Liver (tissue), 3 donors: ENCODE results near the gene TMEM41A.

ENCODE experiments used
- CTCF ChIP-seq: fragments of 150-350 bp; IDR thresholded peaks from 2 replicates; pipeline ENCODE4 v1.5.1; 2017; ENCODE audit warnings: improper control_type of control experiment, low read depth, low read length; ENCODE audit not compliant: missing input control
- EGR1 ChIP-seq, 2 donors: IDR thresholded peaks; 2 replicates each; pipeline ENCODE4 v1.6.1; 2016 to 2018; ENCODE audit warnings: antibody characterized with exemption in 2 of 2, low read depth in 2 of 2
- HNF4G ChIP-seq: IDR thresholded peaks from 2 replicates; pipeline ENCODE4 v1.6.1; 2016; ENCODE audit warnings: antibody characterized with exemption
- JUND ChIP-seq, 2 donors: IDR thresholded peaks; 2 replicates each; pipeline ENCODE4 v1.6.1; 2016; ENCODE audit warnings: antibody characterized with exemption in 2 of 2
- RAD21 ChIP-seq, 2 donors: IDR thresholded peaks; 2 replicates each; pipeline ENCODE4 v1.6.1; 2016; ENCODE audit warnings: antibody characterized with exemption in 2 of 2, mild to moderate bottlenecking in 2 of 2
- REST ChIP-seq: IDR thresholded peaks from 2 replicates; pipeline ENCODE4 v1.6.1; 2016; ENCODE audit warnings: antibody characterized with exemption, mild to moderate bottlenecking
- SP1 ChIP-seq: IDR thresholded peaks from 2 replicates; pipeline ENCODE4 v1.6.1; 2018; ENCODE audit warnings: antibody characterized with exemption, mild to moderate bottlenecking
- TAF1 ChIP-seq: conservative IDR thresholded peaks from 2 replicates; pipeline ENCODE4 v1.6.1; 2016; ENCODE audit warnings: antibody characterized with exemption, mild to moderate bottlenecking
- YY1 ChIP-seq: IDR thresholded peaks from 2 replicates; pipeline ENCODE4 v1.6.1; 2016; ENCODE audit warnings: antibody characterized with exemption, mild to moderate bottlenecking
- TF ChIP-seq, protein P1 (sequence below): IDR thresholded peaks from 2 replicates; pipeline ENCODE4 v1.6.1; 2016; ENCODE audit warnings: antibody characterized with exemption
- TF ChIP-seq, protein P2 (sequence below): IDR thresholded peaks from 2 replicates; pipeline ENCODE4 v1.6.1; 2016; ENCODE audit warnings: antibody characterized with exemption
- donor health status: healthy.
- donor health status: healthy.

DNA sequence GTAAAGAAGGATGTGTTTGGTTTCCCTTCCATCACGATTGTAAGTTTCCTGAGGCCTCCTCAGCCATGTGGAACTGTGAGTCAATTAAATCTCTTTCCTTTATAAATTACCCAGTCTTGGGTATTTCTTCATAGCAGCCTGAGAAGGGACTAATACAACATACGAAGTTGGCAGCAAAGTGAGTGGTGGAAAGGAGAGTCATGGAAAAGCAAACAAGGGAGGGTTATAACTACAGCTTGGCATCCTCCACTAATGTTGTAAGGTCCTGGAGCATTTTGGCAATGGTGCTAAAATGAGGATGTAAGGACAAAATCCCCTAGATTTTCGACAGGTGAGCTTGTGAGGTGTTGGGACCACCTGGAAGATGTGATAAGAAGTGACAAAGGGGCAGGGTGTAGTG is 5.8 kb upstream of the TMEM41A start:
- no peak for TF ChIP-seq CTCF
- no peak for TF ChIP-seq RAD21 (IDR thresholded peaks at IDR 0.05)
- TF ChIP-seq YY1, result no peak
- TF ChIP-seq, protein P1, sequence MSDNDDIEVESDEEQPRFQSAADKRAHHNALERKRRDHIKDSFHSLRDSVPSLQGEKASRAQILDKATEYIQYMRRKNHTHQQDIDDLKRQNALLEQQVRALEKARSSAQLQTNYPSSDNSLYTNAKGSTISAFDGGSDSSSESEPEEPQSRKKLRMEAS, result no peak
- TF ChIP-seq REST, result no peak
- no peak for TF ChIP-seq TAF1
- TF ChIP-seq SP1, result no peak
- TF ChIP-seq, protein P2, sequence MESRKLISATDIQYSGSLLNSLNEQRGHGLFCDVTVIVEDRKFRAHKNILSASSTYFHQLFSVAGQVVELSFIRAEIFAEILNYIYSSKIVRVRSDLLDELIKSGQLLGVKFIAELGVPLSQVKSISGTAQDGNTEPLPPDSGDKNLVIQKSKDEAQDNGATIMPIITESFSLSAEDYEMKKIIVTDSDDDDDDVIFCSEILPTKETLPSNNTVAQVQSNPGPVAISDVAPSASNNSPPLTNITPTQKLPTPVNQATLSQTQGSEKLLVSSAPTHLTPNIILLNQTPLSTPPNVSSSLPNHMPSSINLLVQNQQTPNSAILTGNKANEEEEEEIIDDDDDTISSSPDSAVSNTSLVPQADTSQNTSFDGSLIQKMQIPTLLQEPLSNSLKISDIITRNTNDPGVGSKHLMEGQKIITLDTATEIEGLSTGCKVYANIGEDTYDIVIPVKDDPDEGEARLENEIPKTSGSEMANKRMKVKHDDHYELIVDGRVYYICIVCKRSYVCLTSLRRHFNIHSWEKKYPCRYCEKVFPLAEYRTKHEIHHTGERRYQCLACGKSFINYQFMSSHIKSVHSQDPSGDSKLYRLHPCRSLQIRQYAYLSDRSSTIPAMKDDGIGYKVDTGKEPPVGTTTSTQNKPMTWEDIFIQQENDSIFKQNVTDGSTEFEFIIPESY, result no peak
- no peak for TF ChIP-seq EGR1 (IDR thresholded peaks at IDR 0.05; ENCODE audit: low read depth in 2 of 2)
- no peak for TF ChIP-seq HNF4G
- TF ChIP-seq JUND (IDR thresholded peaks at IDR 0.05), result no peak
